A549 (cell line): ENCODE measurements around the gene DDX39B. TPM values are rescaled to one million over a fixed set of nuclear protein-coding genes. Genes with fewer than 3 reads are reported as not detected.
"Not testable (repeated sequence)": the region's sequence is repeated elsewhere in the genome, so short reads cannot be mapped to it uniquely, and the experiment has no call there.

Experiments
- ATAC-seq, 2 experiments: fragments of 200-7000 bp in 1 of 2; fragments of >200 bp in 1 of 2; cut with Nextera tagmentation in 1 of 2; cut with Tn5 transposase in 1 of 2; 3 replicates each; pipeline versions ENCODE4 v1.8.0 to v1.9.1; 2018 to 2020; ENCODE audit warnings: mild to moderate bottlenecking in 1 of 2, moderate library complexity in 1 of 2
- CTCF ChIA-PET: fragments of 300-600 bp; sonication (Branson Sonifier 250); formaldehyde crosslinking; extraction: SDS; loops from one replicate; lab custom pipeline; 2021; ENCODE audit warnings: antibody characterized with exemption, inconsistent platforms; lab: Yijun Ruan, JAX
- POLR2A ChIA-PET: fragments of 350-600 bp; formaldehyde crosslinking; extraction: SDS; loops from one replicate; lab custom pipeline; 2021; ENCODE audit warnings: antibody characterized with exemption, inconsistent platforms; lab: Yijun Ruan, JAX
- DNase-seq, 2 experiments: peaks; one replicate each; pipeline versions ENCODE4 v3.0.0 to v3.0.0-alpha.2; 2011 to 2016; ENCODE audit warnings: low read depth in 1 of 2, low spot score in 1 of 2
- FAIRE-seq: peaks from 2 replicates; lab custom pipeline; 2011; peaks lifted over from hg19 to GRCh38; lab: Jason Lieb, UNC
- H3K27ac ChIP-seq, 2 experiments: fragments of >200 bp; sonication (Bioruptor Twin); formaldehyde crosslinking; 3 replicates each; pipeline ENCODE4 v1.5.1; 2016 to 2017
- H3K4me1 ChIP-seq: fragments of >200 bp; sonication (Bioruptor Twin); formaldehyde crosslinking; 3 replicates; pipeline ENCODE4 v1.6.1; 2016
- H3K4me2 ChIP-seq: fragments of >200 bp; sonication (Bioruptor Twin); formaldehyde crosslinking; 3 replicates; pipeline ENCODE4 v1.6.1; 2016
- H3K4me3 ChIP-seq: fragments of >200 bp; sonication (Bioruptor Twin); formaldehyde crosslinking; 3 replicates; pipeline ENCODE4 v1.5.1; 2016
- H3K9me3 ChIP-seq: fragments of >200 bp; sonication (Bioruptor Twin); formaldehyde crosslinking; 3 replicates; pipeline ENCODE4 v1.6.1; 2016
- EHF ChIP-seq: fragments of 250-450 bp; sonication (Bioruptor Pico); IDR thresholded peaks from 2 replicates; pipeline ENCODE4 v1.5.0; 2020; ENCODE audit warnings: mild to moderate bottlenecking
- EHMT2 ChIP-seq: fragments of 200-600 bp; sonication (generic); IDR thresholded peaks from 2 replicates; pipeline ENCODE4 v1.6.1; 2016; ENCODE audit warnings: antibody characterized with exemption, low read depth, mild to moderate bottlenecking, moderate library complexity
- FOXS1 ChIP-seq: fragments of 250-450 bp; sonication (Bioruptor Pico); IDR thresholded peaks from 2 replicates; pipeline ENCODE4 v1.5.0; 2020; ENCODE audit warnings: mild to moderate bottlenecking, moderate library complexity
- HDAC2 ChIP-seq: fragments of 200-600 bp; sonication (generic); IDR thresholded peaks from 2 replicates; pipeline ENCODE4 v1.6.1; 2016
- HES2 ChIP-seq: fragments of >200 bp; sonication (Bioruptor Twin); formaldehyde crosslinking; IDR thresholded peaks from 2 replicates; pipeline ENCODE4 v1.6.1; 2016
- HOXB13 ChIP-seq: fragments of 250-450 bp; sonication (Bioruptor Pico); IDR thresholded peaks from 2 replicates; pipeline ENCODE4 v1.5.0; 2020; ENCODE audit warnings: low read depth, mild to moderate bottlenecking, moderate library complexity
- JUN ChIP-seq, 2 experiments: fragments of >200 bp; sonication (Bioruptor Twin); formaldehyde crosslinking; IDR thresholded peaks; 2 replicates in 1 of 2; 3 replicates in 1 of 2; pipeline ENCODE4 v1.6.1; 2016 to 2017
- JUNB ChIP-seq: fragments of >200 bp; sonication (Bioruptor Twin); formaldehyde crosslinking; IDR thresholded peaks from 2 replicates; pipeline ENCODE4 v1.6.1; 2016
- KDM1A ChIP-seq: fragments of 200-600 bp; sonication (generic); IDR thresholded peaks from 2 replicates; pipeline ENCODE4 v1.6.1; 2016; ENCODE audit warnings: low read depth, mild to moderate bottlenecking
- MAFK ChIP-seq: fragments of 450-650 bp; IDR thresholded peaks from 2 replicates; pipeline ENCODE4 v1.6.1; 2014; ENCODE audit not compliant: partially characterized antibody
- MAZ ChIP-seq: fragments of 150-350 bp; IDR thresholded peaks from 2 replicates; pipeline ENCODE4 v1.6.1; 2014; ENCODE audit warnings: antibody characterized with exemption, low read depth, low read length, borderline replicate concordance
- NR3C1 ChIP-seq: fragments of >200 bp; sonication (Bioruptor Twin); formaldehyde crosslinking; IDR thresholded peaks from 3 replicates; pipeline ENCODE4 v1.6.1; 2017
- RAD21 ChIP-seq, 2 experiments: fragments of >200 bp in 1 of 2; sonication (Bioruptor Twin) in 1 of 2; formaldehyde crosslinking in 1 of 2; IDR thresholded peaks in 1 of 2; conservative IDR thresholded peaks in 1 of 2; 2 replicates in 1 of 2; 3 replicates in 1 of 2; pipeline ENCODE4 v1.6.1; 2012 to 2018; ENCODE audit warnings: inconsistent platforms in 1 of 2
- RARB ChIP-seq: fragments of 250-450 bp; sonication (Bioruptor Pico); IDR thresholded peaks from 2 replicates; pipeline ENCODE4 v1.8.0; 2021; ENCODE audit warnings: mild to moderate bottlenecking, moderate library complexity
- SMC3 ChIP-seq: fragments of >200 bp; sonication (Bioruptor Twin); formaldehyde crosslinking; IDR thresholded peaks from 3 replicates; pipeline ENCODE4 v1.6.1; 2018; ENCODE audit warnings: inconsistent platforms
- SREBF2 ChIP-seq: fragments of 450-650 bp; IDR thresholded peaks from 2 replicates; pipeline ENCODE4 v1.6.1; 2014; ENCODE audit warnings: mild to moderate bottlenecking, moderate library complexity
- TP53 ChIP-seq: fragments of 250-450 bp; sonication (Bioruptor Pico); IDR thresholded peaks from 2 replicates; pipeline ENCODE4 v1.5.0; 2021; ENCODE audit warnings: mild to moderate bottlenecking, moderate library complexity
- ZC3H11A ChIP-seq: fragments of 450-650 bp; IDR thresholded peaks from 2 replicates; pipeline ENCODE4 v1.6.1; 2014; ENCODE audit warnings: antibody characterized with exemption, mild to moderate bottlenecking
- ZFP36 ChIP-seq: fragments of 450-650 bp; IDR thresholded peaks from 2 replicates; pipeline ENCODE4 v1.6.1; 2014; ENCODE audit warnings: borderline replicate concordance; ENCODE audit not compliant: partially characterized antibody
- ZNF302 ChIP-seq: fragments of 250-450 bp; sonication (Bioruptor Pico); IDR thresholded peaks from 2 replicates; pipeline ENCODE4 v1.9.0; 2021; ENCODE audit warnings: inconsistent platforms, mild to moderate bottlenecking, moderate library complexity
- WGBS: methylation state at CpG from one replicate; pipeline ENCODE4 v1.1.6; 2017; ENCODE audit errors: missing lambda C conversion rate; 5-methylcytosine and 5-hydroxymethylcytosine counted together
- polyA plus RNA-seq, 4 experiments: library from polyadenylated mRNA; depleted of rRNA in 3 of 4; stranded (reverse); fragments of >200 nt; fragmentation: RNase III in 1 of 4; extraction: RNeasy Plus Mini Kit Qiagen cat#74134 plus additional on column Dnase treatment in 1 of 4; gene quantifications; 2 replicates in 3 of 4; 3 replicates in 1 of 4; pipeline ENCODE4 v1.2.3, GENCODE V29; 2011 to 2017
- TF ChIP-seq, protein P1 (sequence below): fragments of >200 bp; sonication (Bioruptor Twin); formaldehyde crosslinking; IDR thresholded peaks from 3 replicates; pipeline ENCODE4 v1.5.1; 2016
- TF ChIP-seq, protein P2 (sequence below): fragments of 250-450 bp; sonication (Bioruptor Pico); IDR thresholded peaks from 2 replicates; pipeline ENCODE4 v1.5.0; 2021; ENCODE audit warnings: mild to moderate bottlenecking, moderate library complexity, borderline replicate concordance

Gene DDX39B
- polyA plus RNA-seq, 2 of the 4 experiments (the other 2 are of a cell fraction), result 267 to 441 TPM

DNA sequence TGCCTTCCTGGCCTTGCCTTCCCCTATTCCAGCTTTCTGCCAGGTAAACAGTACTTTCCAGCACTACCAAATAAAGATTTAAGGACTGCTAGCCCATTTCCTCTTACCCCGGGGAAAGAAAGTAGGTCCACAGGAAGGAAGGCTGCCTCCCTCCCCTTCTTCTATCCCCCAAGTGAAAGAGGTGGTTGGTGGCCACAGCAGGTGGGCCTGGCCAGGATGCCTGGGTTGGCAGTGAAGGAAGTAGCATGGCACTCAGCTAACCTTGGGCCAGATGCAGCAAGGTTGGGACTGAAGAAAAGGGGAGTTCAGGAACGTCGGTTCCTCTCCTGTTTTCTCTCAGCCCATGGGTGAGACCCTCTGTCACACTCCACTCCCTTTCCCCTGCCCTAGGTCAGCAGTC is 14.5 kb upstream of the DDX39B start:
- Histone ChIP-seq H3K9me3 (no peaks in the 10 kb centered on the region), H3K27ac (no peak overlapping the region), H3K4me1 (peaks cover 24% of the 10 kb centered on the region), H3K4me3 (no peak overlapping the region), H3K4me2 (no peak overlapping the region)
- FAIRE-seq, result no peak
- CTCF ChIA-PET, result interaction anchor here (1.0 to 2.5 kb wide), 5 partner anchors 8 to 42 kb away, joined by 3 to 10 read pairs (median 6); partner anchors contain the start of gene NFKBIL1
- 86% methylated on average over 3 of the region's 3 CpGs for WGBS
- no peak for ATAC-seq
- TF ChIP-seq NR3C1 (no peak), FOXS1 (CRISPR knock-in tag) (no peak), MAZ (no peak), ZNF302 (no peak), SREBF2 (no peak), ZC3H11A (no peak), JUN (IDR thresholded peaks at IDR 0.05) (no peak), MAFK (no peak), HDAC2 (no peak), TP53 (CRISPR knock-in tag) (no peak), HOXB13 (CRISPR knock-in tag) (no peak), EHF (CRISPR knock-in tag) (no peak), EHMT2 (no peak)
- no peak for DNase-seq
- POLR2A ChIA-PET, result no interaction called here

DNA sequence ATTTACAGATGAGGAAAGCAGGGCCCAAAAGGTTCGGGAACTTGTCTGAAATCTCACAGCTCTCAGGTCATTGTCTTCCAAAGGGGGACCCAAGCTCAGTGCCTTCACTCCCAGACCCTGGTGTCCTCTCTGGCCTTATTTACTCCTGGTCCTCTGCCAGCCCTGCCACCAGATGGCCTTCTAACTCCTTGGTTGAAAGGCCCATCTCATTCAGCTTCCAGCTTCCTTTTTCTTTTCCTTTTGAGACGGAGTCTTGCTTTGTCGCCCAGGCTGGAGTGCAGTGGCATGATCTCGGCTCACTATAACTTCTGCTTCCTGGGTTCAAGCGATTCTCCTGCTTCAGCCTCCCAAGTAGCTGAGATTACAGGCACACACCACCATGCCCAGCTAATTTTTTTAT is 9.6 kb upstream of the DDX39B start:
- TF ChIP-seq, protein P1, sequence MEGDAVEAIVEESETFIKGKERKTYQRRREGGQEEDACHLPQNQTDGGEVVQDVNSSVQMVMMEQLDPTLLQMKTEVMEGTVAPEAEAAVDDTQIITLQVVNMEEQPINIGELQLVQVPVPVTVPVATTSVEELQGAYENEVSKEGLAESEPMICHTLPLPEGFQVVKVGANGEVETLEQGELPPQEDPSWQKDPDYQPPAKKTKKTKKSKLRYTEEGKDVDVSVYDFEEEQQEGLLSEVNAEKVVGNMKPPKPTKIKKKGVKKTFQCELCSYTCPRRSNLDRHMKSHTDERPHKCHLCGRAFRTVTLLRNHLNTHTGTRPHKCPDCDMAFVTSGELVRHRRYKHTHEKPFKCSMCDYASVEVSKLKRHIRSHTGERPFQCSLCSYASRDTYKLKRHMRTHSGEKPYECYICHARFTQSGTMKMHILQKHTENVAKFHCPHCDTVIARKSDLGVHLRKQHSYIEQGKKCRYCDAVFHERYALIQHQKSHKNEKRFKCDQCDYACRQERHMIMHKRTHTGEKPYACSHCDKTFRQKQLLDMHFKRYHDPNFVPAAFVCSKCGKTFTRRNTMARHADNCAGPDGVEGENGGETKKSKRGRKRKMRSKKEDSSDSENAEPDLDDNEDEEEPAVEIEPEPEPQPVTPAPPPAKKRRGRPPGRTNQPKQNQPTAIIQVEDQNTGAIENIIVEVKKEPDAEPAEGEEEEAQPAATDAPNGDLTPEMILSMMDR, result peak; percentile 41
- TF ChIP-seq SMC3 (peak; percentile 32; the same call in 1 of the 3 replicates), RAD21 (conservative IDR thresholded peaks at IDR 0.05 in 1 of 2, IDR thresholded peaks at IDR 0.05 in 1 of 2) (peak; percentile 50 to 74; a peak in 4 of 5 replicates)

DNA sequence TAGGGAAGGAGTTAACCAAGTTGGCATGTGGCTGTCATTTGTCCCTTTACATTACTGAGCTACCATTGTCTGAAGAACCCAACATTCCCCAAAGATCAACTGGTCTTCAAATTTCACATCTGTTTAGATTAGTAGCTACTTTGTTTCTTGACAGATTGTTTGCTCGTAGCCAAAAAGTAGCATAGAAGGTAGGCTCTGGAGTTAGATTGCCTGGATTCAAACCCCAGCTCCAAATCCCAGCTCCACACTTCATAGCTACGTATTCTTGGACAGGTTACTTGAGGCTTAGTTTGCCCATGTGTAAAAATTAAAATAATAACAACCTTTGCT is 6.7 kb upstream of the DDX39B start:
- ATAC-seq, result no peak
- ChIA-PET POLR2A (no interaction called here), CTCF (interaction anchor here (1.5 to 15.7 kb wide), 3 partner anchors 9 to 49 kb away, joined by 6 to 331 read pairs (median 37); partner anchors contain the start of genes LTB and NCR3)
- TF ChIP-seq JUNB (no peak), FOXS1 (CRISPR knock-in tag) (no peak), RARB (CRISPR knock-in tag) (no peak), HES2 (no peak), KDM1A (no peak), ZFP36 (no peak)
- TF ChIP-seq, protein P2, sequence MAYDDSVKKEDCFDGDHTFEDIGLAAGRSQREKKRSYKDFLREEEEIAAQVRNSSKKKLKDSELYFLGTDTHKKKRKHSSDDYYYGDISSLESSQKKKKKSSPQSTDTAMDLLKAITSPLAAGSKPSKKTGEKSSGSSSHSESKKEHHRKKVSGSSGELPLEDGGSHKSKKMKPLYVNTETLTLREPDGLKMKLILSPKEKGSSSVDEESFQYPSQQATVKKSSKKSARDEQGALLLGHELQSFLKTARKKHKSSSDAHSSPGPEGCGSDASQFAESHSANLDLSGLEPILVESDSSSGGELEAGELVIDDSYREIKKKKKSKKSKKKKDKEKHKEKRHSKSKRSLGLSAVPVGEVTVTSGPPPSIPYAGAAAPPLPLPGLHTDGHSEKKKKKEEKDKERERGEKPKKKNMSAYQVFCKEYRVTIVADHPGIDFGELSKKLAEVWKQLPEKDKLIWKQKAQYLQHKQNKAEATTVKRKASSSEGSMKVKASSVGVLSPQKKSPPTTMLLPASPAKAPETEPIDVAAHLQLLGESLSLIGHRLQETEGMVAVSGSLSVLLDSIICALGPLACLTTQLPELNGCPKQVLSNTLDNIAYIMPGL (CRISPR knock-in tag), result no peak
- FAIRE-seq, result no peak
- Histone ChIP-seq H3K9me3 (no peaks in the 10 kb centered on the region), H3K4me2 (peak overlapping the region; percentile 67), H3K4me1 (peaks cover 10% of the 10 kb centered on the region), H3K4me3 (peak overlapping the region; percentile 57; the same call in 1 of the 3 replicates), H3K27ac (peak overlapping the region in 1 of 2 experiments; percentile 87; a peak in 2 of 6 replicates)
- DNase-seq, result no peak
- 91% methylated on average over 2 of the region's 2 CpGs for WGBS

More for the DNA sequence above, 9.6 kb upstream of the DDX39B start:
- H3K4me1 ChIP-seq, H3K27ac ChIP-seq, H3K4me2 ChIP-seq, ATAC-seq, H3K4me3 ChIP-seq, H3K9me3 ChIP-seq, FAIRE-seq: not testable (repeated sequence)
- 49% methylated on average over 5 of the region's 5 CpGs for WGBS
- POLR2A ChIA-PET, result interaction anchor here (0.6 to 1.1 kb wide), 3 partner anchors 47 to 577 kb away, joined by 3 to 4 read pairs (median 3); partner anchors contain the start of genes ATF6B and HSPA1B
- CTCF ChIA-PET, result interaction anchor here (0.5 to 15.7 kb wide), 12 partner anchors 9 to 95 kb away, joined by 3 to 331 read pairs (median 4); partner anchors contain the start of genes DDX39B, LTB and NCR3
- peak; percentile 29 to 59 for DNase-seq
